Fibroblast of skin of left quadriceps (primary cell): ENCODE measurements around the gene ALOX15B.
"Not testable (repeated sequence)": the region's sequence is repeated elsewhere in the genome, so short reads cannot be mapped to it uniquely, and the experiment has no call there.

Experiments
- DNase-seq, 2 experiments: peaks; one replicate each; pipeline ENCODE4 v3.0.0-alpha.2; 2013; ENCODE audit warnings: low read depth in 2 of 2

ALOX15B gene

DNA sequence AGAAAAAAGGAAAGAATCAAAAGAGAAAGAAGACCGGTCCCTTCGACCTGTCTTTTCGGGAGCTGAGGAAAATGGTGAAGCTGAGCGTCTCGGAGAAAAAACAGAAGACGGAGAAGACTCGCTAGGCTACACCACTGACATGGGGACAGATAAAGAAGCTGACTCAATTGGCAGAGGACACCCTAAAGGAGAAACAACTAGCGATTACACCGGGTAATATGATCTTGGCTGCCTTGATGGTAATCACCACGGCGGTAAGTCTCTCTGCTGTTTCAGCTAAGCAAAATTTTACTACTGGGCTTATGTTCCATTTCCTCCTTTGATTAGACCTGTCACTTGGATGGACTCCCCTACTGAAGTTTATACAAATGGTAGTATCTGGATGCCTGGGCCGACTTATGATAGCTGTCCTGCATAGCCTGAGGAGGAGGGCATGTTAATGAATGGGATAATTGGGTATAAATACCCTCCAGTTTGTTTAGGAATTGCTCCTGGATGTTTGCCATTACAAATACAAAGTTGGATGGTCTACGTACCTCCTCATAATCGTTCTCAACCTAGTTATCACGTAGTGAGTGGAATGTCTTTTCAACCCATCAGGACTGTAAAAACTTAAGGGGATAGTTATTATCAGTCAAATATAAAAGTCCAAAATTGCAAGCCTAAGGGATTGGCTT is 24.1 kb downstream of the ALOX15B start:
- DNase-seq = no peak

DNA sequence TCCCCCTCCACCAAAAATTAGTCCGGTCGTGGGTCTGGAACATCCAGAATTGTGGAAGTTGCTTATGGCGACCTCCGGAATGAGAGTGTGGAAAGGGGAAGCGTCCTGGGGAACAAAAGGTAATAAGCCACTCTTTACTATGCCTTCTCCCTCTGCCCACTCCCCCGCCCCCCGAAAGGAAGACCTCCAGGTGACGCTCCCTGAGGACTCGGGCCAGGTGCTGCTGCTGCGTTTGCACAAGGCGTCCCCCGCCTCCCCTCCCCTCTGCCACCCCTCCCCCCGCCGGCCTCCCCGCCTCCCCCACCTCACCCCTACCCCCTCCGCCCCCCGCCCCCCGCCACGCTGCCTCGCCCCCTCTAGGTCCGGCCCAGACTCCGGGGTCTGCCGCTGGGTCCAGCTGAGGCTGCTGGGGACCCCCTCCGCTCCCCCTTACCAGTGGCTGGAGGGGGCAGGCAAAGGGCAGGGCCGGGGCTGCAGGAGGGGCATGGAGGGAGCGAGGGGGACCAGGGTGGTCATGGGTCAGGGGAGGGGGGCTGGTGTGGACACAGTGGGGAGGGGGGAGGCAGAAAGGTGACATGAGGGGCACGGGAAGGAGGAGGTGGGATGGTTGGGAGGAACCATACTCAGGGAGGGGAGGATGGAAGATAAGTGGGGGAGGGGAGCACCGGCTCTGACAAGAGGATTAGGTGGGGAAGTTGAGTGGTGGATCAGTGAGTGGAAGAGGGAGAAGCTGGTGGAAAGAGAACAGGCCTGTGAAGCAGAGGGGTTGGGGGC is 25.1 kb downstream of the ALOX15B start:
- no peak for DNase-seq

DNA sequence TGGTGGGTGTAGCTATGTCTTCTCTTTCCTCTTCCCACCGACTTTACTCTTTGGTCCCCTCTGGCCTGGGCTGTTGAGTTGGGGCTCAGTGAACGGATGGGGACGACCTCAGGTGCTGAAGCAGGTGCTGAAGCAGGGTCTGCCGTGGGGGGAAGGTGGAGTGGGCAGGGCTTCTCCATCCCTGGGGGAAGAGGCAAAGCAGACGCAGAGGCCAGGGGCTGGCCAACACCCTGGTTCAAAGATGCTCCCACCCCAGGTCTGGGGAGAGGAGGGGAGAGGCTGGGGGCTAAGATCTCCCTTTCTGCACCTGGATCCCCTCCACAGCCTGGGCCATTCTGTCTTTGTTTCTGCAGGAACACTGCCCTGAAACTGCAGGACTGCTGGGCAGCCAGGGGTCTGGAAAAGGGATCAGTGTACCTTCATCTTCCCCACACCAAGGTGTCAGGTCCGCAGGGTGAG is 25.7 kb downstream of the ALOX15B start:
- DNase-seq = no peak

DNA sequence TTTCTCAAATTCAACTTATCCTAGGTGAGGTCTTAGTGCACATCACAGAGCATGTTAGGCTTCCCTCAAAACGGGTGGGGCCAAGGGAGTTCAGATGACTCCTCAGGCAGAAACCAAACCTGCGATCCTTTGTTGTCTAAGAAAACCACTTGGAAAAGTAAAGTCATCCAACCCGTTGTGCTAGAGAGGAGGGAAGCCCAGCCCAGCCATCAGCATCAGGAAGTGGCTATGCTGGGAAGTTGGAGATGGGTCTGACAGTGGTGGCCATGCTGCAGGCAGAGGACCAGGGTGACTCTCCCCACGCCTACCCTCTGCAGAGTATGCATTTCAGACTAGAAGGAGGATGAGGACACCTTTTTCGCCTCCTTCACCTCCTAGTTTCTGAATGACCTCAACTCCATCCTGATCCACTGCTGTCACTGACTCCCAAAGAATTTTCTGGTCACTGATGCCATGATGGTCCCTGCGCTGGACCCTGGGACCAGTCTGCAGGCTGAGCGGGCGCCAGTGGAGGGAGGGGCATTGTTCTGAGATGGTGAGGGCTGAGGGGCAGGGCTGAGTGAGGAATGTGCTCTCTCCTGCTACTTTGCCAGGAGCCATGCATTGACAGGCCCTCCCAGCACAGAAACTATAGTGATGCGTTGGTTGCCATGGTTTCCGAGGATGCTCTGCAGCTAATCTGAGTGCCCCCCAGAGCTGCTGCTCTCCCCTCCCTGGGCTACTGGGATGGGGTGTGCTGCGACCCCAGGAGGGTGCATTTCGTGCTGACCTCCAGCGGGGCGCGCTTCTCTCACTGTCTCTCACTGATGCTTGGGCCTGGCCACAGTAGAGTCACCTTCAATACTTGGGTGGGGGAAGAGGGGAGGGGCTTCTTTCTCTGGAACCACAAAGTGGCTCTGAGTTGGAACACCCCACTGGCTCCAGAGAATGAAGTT is 28.2 kb downstream of the ALOX15B start:
- DNase-seq = no peak

DNA sequence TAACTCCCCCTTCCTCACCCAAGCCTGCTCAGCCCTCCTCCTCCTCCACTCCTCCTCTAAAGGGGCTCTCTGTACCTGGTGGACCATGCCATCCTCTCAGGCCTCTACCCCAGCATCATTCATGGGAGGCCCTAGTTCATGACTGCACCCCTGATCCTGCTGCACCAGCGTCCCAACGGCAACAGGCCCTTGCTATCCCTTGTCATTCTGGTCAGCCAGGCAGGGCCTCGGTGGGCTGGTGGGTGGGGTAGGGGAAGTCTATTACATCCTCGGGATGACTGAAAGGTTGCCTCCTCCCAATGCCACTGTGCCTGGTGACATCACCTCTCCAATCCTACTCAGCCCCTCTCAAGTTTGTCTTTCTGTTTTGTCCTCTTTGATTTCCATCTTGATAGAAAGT is 28.9 kb downstream of the ALOX15B start:
- DNase-seq = no peak

DNA sequence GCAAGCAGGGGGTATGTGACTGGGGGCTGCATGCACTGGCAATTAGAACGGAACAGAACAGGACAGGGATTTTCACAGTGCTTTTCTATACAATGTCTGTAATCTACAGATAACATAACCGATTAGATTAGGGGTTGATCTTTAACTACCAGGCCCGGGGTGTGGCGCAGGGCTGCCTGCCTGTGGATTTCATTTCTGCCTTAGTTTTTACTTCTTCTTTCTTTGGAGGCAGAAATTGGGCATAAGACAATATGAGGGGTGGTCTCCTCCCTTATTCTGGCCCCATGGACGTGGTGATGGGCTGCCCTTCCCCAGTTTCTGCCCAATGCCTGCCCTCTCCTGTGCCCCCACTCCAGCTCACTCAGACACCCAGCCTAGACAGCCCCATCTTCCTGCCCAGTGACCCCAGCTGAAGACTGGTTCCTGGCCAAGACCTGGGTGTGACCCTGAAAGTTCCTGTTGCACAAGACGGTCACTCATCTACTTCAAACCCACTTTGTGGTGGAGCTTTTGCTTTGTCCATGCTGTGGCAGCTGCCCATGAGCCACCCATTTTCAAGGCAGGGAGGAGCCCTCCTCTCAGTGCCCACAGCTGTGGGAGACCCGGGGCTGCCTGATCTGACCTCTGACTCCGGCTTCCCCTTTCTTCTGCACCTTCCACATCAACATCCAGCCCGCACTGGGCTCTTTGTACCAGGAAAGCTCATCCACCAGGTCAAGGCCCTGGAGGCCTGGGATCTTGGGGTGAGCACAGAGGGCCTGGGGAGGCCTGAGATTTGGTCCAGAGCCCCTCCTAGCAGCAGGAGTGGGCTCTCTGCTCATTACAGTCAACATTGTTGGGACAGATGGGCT is 30.1 kb downstream of the ALOX15B start:
- no peak for DNase-seq

DNA sequence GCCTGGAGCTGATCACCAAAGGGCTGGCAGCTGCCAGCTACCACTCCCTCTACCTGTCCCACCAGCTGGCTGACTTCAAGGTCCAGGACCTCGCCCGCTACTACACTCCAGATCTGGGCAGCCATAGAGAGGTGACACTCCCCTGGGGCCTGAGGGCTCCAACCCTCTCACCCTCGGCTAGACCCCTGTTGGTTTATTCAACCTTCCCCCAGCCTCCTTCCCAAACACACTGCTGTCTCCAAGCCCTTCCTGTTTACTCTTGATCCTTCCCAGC is 30.7 kb downstream of the ALOX15B start:
- no peak for DNase-seq

DNA sequence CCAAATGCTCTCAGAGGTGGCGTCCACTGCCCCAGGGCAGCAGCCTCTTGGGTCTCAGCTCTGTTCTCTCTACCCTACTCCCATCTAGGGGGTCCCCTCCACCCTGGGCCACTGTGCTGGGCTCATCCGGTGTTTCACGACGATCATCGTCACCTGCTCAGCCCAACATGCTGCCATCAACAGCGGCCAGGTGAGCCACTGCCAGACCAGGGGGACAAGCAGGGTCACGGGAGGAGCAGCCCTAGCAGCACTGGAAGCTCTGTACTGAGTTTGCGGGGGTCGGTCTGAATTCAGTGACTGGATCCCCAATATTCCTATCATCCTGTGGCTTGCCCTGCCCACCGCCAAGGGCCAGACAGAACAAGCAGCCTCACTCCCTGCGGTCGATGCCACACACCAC is 32.6 kb downstream of the ALOX15B start:
- no peak for DNase-seq

DNA sequence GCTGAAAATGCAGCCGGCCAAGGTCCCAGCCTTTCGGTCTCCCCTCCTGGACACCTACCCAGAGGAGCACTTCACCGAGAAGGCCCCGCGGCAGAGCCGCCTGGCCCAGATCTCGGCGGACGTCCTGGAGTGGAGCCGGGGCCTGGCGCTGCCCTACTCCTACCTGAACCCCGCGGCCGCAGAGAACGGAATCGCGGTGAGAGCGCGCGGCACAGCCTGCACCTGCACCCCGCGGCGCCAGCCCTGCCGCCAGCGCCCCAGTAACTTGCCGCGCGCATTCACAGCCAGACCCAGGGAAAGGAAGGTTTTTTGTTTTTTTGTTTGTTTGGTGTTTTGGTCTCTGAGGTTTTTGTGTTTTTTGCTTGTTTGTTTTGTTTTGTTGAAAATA is 33.5 kb downstream of the ALOX15B start:
- no peak for DNase-seq

DNA sequence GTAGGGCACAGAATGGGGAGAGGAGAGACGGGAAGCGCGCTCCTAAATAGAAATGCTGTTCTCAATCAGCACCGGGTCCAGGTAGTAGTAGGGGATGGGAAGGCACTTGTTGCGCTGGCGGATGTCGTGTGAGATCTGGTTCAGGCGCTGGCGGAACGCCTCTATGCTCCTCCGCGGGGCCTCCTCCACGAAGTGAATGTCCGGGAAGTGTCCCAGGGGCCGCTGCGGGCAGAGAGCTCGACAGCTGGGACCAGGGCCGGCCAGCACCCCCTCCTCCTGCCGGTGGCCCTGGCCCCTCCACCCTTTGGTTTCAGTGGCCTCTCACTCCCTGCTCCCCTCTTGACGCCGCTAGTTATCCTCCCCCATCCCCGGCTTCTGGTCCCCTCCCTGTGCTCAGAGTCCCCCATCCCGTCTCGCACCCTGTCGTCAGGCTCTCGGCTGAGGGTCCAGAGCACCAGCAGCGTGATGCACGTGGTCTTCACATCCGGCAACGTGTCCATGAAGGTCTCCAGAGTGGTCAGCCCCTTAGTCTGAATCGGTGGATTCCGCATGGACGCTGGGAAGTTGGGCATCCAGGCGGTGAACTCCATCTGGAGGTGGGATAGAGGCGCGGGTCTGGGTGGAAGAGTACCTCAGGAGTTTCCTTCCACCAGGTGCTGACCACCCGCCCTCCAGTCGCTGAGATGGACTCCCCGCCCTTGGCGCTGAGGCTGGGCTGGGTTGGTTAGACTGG is 34.0 kb downstream of the ALOX15B start:
- no peak for DNase-seq

DNA sequence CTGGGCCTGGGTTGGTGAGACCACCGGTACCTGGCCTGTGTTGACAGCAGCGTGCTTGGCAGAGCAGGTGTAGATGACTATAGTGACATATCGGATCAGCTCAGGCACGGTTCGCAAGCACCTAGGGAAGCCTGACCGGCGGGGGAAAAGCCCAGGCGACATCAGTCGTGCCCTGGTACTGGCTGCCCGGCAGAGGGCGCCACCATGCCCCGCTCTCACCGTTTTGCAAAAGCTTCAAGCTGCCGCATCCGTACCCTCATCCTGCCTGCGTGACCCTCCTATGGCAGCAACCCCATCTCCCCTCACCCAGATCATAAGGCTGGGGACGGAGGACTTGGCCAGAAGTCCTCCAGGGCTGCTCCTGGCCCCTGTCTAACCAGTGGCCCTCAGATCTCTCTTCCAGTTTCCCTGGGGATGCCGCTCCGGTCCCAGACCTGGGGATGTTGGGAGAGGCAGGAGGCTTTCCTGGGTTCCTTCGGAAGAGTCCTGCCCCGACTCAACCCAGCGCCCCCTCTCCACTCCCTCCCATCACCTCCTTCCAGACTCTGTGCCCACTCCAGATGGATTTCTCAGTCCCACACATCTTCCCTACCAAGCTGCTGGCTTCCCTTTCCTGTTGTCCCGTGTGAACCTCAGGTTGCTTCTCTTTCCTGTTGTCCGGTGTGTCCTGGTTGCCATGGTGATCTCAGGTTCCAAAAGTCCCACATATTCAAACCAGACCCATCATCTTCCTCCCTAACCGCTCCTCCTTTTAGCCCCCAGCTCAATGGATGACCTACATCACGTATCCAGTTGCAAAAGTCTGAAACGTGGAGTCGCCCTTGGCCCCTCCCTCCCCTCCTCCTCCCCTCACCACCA is 35.0 kb downstream of the ALOX15B start:
- no peak for DNase-seq

DNA sequence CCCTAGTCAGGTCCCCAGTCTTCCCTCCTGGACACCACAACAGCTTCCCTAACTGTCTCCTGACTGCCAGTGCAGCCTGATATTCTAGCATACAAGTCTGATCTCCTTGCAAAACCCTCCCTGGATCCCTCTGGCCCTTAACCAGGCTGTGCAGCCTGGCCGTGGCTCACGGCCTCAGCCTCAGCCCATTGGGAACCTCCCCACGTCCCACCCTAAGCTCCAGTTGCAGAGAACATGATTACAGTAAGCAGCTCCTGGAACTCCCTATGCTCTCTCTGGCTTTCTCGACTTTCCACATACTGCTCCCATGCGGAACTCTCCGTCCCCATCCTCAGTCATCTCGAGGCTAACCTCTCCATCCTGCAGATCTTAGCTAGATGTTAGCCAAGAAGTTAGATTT is 35.7 kb downstream of the ALOX15B start:
- DNase-seq = no peak

DNA sequence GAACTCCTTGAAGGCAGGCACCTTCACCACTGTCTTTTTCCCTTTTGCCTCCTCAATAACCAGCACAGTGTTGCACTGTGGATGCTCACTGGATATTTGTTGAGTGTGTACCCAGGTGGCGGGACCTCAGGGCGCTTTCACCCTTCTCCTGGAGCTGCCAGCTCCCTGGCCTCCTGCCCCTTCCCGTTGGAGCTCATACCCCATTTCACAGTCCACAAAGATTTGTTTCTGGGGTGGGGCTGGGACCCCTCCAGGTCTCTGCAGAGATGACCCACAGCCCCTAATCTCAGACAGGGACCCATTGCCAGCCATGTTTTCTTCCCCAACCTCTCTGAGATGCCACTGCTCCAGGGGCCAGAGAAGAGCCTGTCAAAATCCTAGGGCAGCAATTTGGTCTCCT is 36.2 kb downstream of the ALOX15B start:
- no peak for DNase-seq

DNA sequence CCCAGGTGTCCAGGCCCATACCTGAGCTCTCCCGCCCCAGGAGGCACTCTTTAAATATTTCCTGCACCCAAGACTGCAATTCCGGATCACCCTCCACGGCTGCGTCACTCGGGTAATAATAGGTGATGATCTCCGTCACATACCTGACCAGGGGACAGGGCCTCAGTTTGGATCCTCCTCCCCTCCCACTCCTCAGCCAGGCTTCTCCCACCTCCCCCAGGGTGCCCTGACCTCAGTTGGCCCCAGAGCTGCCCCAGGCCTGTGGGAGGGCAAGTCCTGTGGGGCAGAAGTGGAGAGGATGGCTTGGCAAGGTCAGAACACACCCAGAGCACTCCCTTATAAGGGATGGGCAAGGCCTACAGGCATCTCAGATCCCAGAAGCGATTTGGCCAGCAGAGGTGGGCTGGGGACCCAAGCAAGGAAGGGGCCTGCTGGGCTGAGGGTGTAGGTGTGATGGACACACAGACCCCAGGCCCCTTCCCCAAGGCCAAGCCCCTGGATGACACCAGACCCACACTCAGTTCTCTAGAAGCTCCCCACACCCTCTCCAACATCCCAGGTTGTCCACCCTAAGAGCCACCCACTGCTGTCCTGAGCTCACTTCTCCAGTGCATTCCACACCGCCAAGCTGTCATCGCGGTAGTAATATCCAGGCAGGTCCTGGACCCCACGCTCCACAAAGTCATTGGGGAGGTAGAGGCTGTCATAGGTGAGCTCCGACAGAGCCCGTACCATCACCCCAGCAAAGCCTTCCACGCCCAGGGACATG is 36.9 kb downstream of the ALOX15B start:
- no peak for DNase-seq

DNA sequence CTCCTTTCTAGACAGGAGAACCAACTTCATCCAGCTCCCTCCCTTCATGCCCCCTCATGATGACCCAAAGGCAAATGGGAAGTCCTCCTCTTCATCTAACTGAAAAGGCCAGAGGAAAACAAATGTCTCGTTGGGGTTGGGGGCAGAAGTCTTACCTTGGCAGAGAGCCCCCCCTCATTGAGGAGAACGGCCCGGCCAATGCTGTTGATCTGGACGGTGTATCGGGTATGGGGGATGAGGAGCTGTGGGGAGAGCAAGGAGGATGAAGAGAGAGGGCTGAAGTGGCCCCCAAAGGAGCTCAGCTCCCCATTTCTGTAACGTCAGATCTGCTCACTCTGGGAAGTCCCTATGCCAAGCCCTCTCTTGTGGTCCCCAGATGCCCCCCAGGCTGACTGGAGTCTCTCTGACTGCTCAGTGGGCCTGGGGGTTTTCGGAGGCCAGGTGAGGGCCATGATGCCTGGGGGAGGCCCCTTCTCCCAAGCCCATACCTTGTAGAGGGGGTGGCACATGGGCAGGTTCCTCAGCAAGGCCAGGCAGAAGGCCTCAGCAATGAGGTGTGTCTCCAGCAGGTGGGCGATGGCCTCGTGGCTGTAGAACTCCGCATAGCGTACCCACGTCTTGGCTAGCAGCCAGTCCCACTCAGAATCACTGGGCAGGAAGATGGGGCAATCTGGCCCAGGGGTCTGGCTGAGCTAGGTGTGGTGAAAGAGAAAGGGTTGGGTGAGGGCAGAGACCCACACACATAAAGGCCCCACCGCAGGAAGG is 37.8 kb downstream of the ALOX15B start:
- DNase-seq = no peak

DNA sequence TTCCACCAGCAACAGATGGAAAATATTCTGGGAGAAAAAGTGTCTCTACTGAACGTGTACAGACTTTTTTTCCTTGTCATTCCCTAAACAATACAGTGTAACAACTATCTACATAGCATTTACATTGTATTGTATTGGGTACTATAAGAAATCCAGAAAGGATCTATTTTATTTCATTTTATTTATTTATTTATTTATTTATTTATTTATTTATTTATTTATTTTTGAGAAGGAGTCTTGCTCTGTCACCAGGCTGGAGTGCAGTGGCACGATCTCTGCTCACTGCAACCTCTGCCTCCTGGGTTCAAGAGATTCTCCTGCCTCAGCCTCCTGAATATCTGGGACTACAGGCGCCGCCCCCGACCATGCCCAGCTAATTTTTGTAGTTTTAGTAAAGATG is 39.1 kb downstream of the ALOX15B start:
- not testable (repeated sequence) for DNase-seq

DNA sequence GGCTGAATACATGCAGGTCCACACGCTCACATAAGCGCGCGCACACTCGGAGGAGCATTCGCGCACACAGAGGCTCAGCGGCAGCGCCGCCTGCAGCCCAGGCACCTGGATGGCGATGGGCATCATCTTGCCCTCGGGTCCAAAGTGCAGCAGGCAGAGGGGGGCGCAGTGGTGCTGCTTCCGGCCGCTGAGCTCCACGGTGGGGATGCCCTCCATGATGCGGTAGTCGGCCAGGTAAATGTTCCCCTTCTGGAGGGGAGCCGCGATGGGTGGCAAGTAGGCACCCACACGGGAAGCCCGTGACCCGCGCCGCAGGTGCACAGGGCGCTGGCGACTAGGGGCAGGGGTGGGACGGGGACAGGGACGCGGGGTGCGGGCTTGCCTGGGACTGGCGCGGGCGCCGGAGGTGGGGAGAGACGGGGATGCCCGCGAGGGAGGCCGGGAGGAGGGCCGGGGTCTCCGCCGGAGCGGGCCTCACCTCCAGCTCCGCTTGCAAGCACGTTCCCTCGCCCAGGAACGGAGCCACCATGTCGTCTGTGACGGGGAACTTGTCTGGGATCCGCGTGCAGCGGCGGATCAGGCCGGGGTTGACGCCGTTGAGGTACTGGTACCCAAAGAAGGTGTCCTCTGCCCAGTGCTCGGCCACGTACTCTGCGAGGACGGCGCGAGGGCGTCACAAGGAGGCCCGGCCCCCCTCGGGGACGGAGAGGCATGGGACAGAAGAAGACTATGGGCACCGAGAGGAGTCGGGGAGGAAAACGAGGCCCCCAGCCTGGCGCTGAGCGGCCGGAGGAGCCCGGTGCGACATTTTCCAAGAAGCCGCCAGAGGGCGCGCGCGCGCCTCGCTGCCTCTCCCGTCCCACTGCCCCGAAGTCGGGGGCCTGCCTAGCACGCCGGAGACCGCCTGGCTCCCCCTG is 40.7 kb downstream of the ALOX15B start:
- peak in 1 of 2 experiments; percentile 15 for DNase-seq
